Erythroblast (primary cell): ENCODE results near the gene GINM1.

Experiments
- GATA1 ChIP-seq: IDR thresholded peaks from 2 replicates; pipeline ENCODE4 v1.6.1; 2011; ENCODE audit warnings: low read depth, mild to moderate bottlenecking, control low read depth, low read length, moderate library complexity
- POLR2A ChIP-seq: IDR thresholded peaks from 2 replicates; pipeline ENCODE4 v1.6.1; 2011; ENCODE audit warnings: mild to moderate bottlenecking, low read length

DNA sequence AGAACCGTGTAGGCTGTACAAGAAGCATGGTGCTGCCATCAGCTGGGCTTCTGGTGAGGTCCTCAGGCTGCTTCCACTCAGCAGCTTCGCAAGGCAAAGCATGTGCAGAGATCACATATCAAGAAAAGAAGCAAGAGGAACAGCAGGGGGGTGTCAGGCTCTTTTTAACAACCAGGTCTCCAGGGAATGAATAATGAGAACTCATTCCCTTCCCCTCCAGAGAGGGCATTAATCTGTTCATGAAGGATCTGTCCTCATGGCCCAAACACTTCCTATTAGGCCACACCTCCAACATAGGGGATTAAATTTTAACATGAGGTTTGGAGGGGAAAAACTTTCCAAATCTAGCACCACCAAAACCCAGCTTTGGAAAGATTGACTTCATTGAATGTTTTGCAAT, 20.0 kb downstream of the GINM1 start:
- no peak for TF ChIP-seq POLR2A
- TF ChIP-seq GATA1 = no peak
